Memory B cell (primary cell): Measurements from ENCODE around the gene FXYD3.
"Not testable (repeated sequence)": the region's sequence is repeated elsewhere in the genome, so short reads cannot be mapped to it uniquely, and the experiment has no call there.

Experiments
- ATAC-seq: fragments of 150-1000 bp; cut with Tn5 transposase; 2 replicates; pipeline ENCODE4 v1.10.0; 2021; ENCODE audit warnings: low read depth, mild to moderate bottlenecking, moderate library complexity
- DNase-seq, 2 donors: peaks; one replicate each; pipeline ENCODE4 v3.0.0; 2022; ENCODE audit warnings: low spot score in 2 of 2
- H3K27ac Mint-ChIP-seq: one replicate; pipeline ENCODE4 v1.8.0; 2022; ENCODE audit warnings: mild to moderate bottlenecking, moderate library complexity, mixed read lengths
- H3K27me3 Mint-ChIP-seq: one replicate; pipeline ENCODE4 v1.8.0; 2022; ENCODE audit warnings: mixed read lengths
- H3K36me3 Mint-ChIP-seq: one replicate; pipeline ENCODE4 v1.8.0; 2022; ENCODE audit warnings: mild to moderate bottlenecking, mixed read lengths
- H3K4me1 Mint-ChIP-seq: one replicate; pipeline ENCODE4 v1.8.0; 2022; ENCODE audit warnings: mixed read lengths
- H3K4me3 Mint-ChIP-seq: one replicate; pipeline ENCODE4 v1.8.0; 2022; ENCODE audit warnings: mild to moderate bottlenecking, moderate library complexity, mixed read lengths
- H3K9me3 Mint-ChIP-seq: one replicate; pipeline ENCODE4 v1.8.0; 2022; ENCODE audit warnings: mixed read lengths

The FXYD3 gene

DNA sequence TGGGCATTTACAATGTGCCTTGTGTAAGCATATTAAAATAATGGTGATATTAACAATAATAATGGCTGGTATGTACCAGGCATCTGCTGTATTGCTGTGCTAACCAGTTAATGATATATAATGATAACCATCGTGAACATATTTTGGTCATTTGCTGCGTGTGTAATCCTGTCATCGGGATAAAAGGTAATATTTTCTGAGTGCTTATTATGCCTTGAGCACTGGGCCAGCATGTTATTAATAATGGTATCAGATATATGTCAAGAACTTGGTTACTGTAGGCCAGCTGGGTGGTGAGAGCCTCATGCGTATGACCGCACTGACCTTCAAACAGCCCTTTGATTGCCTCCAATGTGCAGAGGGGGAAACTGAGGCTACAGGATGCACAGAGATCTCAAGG lies 22.2 kb upstream of the FXYD3 start:
- Mint-ChIP-seq H3K4me3 (no peak overlapping the region), H3K27ac (no peak overlapping the region), H3K9me3 (no peaks in the 10 kb centered on the region), H3K4me1 (no peaks in the 10 kb centered on the region), H3K36me3 (no peaks in the 10 kb centered on the region), H3K27me3 (peaks cover 3% of the 10 kb centered on the region)
- ATAC-seq = no peak
- no peak for DNase-seq

DNA sequence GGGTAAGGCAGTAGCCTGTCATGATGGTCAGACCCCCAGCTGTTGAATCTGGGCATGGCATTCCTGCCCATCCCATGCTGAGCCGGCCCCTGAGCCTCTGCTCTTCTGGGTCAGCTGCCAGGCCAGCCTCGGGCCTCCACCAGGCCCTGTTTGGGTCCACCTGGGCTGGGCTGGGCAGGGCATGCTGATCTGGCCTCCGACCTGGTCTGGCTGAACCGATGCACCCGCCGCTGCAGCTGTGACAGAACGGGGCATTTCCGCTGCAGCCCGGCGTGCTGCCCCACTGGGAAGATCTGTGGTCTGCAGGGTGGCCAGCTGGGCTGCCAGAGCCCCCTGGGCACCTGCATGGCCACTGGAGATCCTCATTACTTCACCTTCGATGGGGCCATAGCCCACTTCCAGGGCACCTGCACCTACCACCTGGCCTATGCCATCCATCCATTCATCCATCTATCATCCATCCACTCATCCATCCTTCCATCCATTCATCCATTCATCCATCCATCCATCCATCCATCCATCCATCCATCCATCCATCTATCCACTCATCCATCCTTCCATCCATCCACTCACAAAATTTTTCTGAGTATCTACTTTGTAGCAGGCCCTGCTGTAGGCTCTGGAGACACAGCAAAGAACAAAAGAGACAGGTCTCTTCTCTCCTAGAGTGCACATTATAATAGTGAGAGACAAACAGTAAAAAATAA lies 21.5 kb upstream of the FXYD3 start:
- no peak for DNase-seq
- no peaks in the 10 kb centered on the region for H3K9me3 Mint-ChIP-seq
- H3K27ac Mint-ChIP-seq = no peak overlapping the region
- H3K27me3 Mint-ChIP-seq = peaks cover 3% of the 10 kb centered on the region
- H3K4me3 Mint-ChIP-seq = no peak overlapping the region
- no peaks in the 10 kb centered on the region for H3K36me3 Mint-ChIP-seq
- ATAC-seq = no peak
- no peaks in the 10 kb centered on the region for H3K4me1 Mint-ChIP-seq

DNA sequence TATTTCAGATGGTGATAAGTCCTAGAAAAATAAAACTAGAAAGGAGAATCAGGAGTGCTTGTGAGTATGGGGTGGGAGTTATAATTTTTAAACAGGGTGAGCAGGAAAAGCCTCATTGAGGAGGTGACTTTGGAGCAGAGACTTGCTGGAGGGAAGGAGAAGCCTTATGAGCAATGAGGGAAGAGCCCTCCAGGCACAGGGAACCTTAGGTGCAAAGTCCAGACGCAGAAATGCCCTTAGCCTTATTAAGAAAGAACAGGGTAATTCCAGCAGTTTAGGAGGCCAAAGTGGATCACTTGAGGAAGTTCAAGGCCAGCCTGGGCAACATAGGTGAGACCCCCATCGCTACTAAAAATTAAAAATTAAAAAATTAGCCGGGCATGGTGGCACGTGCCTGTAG lies 21.0 kb upstream of the FXYD3 start:
- no peaks in the 10 kb centered on the region for H3K36me3 Mint-ChIP-seq
- ATAC-seq (no peak), DNase-seq (no peak)
- H3K9me3 Mint-ChIP-seq = no peaks in the 10 kb centered on the region
- no peak overlapping the region for H3K4me3 Mint-ChIP-seq
- no peaks in the 10 kb centered on the region for H3K4me1 Mint-ChIP-seq
- peaks cover 3% of the 10 kb centered on the region for H3K27me3 Mint-ChIP-seq
- H3K27ac Mint-ChIP-seq = no peak overlapping the region

DNA sequence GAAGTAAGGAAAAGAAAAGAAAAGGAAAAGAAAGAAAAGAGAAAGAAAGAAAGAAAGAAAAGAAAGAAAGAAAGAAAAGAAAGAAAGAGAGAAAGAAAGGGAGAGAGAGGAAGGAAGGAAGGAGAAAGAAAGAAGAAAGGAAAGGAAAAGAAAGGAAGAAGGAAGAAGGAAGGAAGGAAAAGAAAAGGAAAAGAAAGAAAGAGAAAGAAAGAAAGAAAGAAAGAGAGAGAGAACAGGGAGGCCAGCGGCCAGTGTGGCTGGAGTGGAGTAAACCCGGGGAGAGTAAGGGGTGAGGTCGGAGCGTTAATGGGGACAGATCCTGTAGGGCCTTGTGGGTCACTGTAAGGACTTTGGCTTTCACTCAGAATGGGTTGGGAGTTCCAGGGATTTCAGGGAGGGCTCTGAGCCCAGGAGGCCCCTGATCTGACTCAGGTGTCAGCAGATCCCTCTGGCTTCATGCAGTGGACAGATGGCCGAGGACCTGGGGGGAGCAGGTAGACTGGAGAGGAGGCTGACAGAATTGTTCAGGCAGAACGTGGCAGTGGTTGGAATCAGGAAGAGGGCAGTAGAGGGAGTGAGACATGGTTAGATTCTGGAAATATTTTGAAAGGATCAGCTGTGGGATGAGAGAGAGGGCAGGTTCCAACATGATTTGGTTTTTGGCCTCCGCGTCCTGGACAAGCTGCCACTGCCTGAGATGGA lies 19.8 kb upstream of the FXYD3 start:
- no peaks in the 10 kb centered on the region for H3K4me1 Mint-ChIP-seq
- H3K27ac Mint-ChIP-seq = no peak overlapping the region
- ATAC-seq (no peak), DNase-seq (no peak)
- peaks cover 3% of the 10 kb centered on the region for H3K27me3 Mint-ChIP-seq
- H3K4me3 Mint-ChIP-seq = no peak overlapping the region
- no peaks in the 10 kb centered on the region for H3K36me3 Mint-ChIP-seq
- no peaks in the 10 kb centered on the region for H3K9me3 Mint-ChIP-seq

DNA sequence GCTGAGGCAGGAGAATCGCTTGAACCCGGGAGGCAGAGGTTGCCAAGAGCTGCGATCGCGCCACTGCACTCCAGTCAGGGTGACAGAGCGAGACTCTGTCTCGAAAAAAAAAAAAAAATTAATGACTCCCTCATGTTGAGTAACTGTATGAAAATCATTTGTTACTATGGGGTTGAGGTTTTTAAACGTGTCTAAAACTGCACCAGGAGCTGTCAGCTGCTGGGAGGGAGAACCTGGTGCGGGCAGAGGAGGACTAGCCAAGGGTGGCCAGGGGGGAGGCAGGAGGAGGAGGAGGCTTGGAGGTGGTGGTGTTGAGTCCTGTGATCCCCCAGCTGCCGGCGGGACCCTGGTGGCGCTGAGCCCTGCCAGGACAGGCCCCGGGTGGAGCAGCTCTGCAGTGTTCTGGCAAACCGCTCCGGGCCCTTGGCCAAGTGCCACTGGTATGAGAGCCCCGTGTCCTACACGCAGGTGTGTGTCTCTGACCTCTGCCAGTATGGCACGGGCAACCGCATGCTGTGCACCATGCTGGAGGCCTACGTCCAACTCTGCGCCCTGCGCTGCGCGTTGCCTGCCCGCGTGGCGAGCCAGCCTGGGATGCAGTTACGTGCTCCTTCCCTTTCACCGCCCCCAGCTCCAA lies 17.1 kb upstream of the FXYD3 start:
- Mint-ChIP-seq H3K4me1 (no peaks in the 10 kb centered on the region), H3K36me3 (no peaks in the 10 kb centered on the region), H3K9me3 (no peaks in the 10 kb centered on the region), H3K4me3 (no peak overlapping the region), H3K27me3 (peaks cover 3% of the 10 kb centered on the region), H3K27ac (no peak overlapping the region)
- ATAC-seq (no peak), DNase-seq (no peak)

DNA sequence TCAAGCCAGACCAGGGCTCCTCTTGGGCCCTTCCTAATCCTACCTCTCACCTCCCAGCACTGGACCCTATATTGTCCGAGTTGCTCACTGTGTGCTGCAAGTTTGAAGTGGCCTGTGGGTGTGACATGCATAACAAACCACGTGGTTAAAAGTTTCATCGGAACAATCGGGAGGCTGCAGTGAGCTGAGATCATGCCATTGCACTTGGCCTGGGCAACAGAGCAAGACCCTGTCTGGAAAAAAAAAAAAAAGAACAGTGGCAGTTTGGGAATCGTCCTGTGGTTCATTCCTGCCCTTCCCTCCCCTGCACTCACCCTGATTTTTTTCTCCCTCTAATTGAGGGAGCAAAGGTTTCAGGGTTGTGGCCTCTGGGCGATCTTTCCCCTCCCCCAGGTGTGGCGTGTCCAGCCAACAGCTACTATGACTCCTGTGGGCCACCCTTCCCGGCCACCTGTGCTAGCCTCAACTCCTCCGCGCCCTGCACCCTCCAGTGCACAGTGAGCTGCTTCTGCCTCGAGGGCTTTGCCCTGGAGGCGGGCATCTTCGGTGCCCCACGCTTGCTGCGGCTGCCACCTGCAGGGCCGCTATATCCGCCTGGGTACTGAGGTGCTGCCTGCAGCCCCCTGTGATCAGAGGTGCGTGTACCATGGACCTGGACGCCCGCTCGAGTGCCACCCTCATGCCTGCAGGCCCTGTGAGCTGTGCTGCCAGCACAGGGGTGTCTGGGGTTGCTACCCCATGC lies 16.3 kb upstream of the FXYD3 start:
- Mint-ChIP-seq H3K27me3 (peaks cover under 1% of the 10 kb centered on the region), H3K4me1 (no peaks in the 10 kb centered on the region), H3K9me3 (no peaks in the 10 kb centered on the region), H3K4me3 (no peak overlapping the region), H3K27ac (no peak overlapping the region), H3K36me3 (no peaks in the 10 kb centered on the region)
- no peak for DNase-seq
- ATAC-seq = no peak

DNA sequence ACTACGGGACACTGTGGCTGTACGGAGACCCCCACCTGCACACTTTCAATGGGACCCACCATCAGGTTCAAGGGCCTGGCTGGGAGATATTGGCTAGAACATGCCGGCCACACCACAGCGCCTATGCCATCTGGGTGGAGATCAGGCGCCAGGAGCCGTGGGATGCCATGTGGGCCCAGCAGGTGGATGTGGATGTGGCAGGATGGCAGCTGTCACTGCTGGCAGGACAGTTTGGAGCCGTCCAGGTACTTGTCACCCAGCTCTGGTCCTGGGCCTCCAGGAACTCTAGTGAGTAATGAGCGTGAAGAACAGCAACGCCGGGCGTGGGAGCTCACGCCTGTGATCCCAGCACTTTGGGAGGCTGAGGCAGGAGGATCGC lies 15.7 kb upstream of the FXYD3 start:
- ATAC-seq = no peak
- Mint-ChIP-seq H3K27me3 (no peaks in the 10 kb centered on the region), H3K4me1 (no peaks in the 10 kb centered on the region), H3K9me3 (no peaks in the 10 kb centered on the region), H3K27ac (no peak overlapping the region), H3K4me3 (no peak overlapping the region), H3K36me3 (no peaks in the 10 kb centered on the region)
- DNase-seq = no peak

DNA sequence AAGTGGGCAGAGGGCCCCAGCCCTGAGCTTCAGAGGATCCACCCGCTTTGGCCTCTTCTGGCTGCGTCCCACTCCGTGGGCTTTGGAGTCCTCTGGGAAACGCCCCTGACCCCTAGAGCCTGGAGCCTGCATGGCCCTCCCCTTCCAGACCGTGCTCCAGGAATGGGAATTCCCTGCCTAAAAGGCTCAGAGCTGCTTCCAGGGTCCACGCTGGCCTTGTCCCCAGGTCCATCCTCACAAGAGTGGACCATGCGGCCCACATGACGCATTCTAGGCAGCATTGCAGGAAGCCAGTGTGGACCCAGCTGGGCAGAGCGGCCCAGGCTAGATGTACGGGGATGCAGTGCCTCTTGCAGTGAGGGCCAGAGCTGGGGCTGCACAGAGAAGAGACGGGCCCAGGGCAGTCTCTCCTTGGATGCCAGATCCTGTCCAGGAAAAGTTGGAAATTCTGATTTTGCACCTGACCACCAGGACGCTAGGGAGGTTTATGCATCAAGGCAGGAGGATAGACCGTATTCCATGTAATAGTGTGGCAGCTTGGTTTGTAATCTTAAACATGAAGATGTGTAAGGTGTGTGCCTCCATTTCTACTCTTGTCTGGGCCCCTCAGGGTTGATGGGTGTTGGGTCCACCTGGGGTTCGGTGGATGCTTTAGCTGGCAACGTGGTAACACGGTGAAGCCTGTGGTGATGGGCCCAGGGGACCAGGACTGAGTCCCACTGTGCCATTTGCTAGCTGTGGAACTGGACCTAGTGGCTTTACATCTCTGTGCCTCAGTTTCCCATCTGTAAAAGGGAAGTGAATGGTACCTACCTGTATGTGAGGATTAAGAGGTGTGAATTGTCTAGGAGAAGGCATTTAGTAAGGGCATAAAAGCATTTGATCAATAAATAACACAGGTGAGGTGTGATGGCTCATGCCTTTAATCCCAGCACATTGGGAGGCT lies 14.8 kb upstream of the FXYD3 start:
- H3K36me3 Mint-ChIP-seq = no peaks in the 10 kb centered on the region
- ATAC-seq = no peak
- no peak overlapping the region for H3K4me3 Mint-ChIP-seq
- no peak overlapping the region for H3K27ac Mint-ChIP-seq
- H3K27me3 Mint-ChIP-seq = no peaks in the 10 kb centered on the region
- no peaks in the 10 kb centered on the region for H3K4me1 Mint-ChIP-seq
- H3K9me3 Mint-ChIP-seq = no peaks in the 10 kb centered on the region
- no peak for DNase-seq

DNA sequence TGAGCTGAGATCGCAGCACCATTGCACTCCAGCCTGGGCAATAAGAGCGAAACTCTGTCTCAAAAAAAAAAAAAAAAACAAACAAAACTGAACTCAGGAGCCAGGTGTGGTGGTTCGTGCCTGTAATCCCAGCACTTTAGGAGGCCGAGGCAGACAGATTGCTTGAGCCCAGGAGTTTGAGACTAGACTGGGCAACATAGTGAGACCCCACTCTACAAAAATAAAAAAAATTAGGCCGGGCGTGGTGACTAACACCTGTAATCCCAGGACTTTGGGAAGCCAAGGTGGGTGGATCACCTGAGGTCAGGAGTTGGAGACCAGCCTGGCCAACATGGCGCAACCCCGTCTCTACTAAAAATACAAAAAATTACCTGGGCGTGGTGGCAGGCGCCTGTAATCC lies 13.7 kb upstream of the FXYD3 start:
- not testable (repeated sequence) for H3K4me3 Mint-ChIP-seq, H3K27me3 Mint-ChIP-seq, H3K9me3 Mint-ChIP-seq, ATAC-seq, H3K27ac Mint-ChIP-seq, DNase-seq, H3K4me1 Mint-ChIP-seq, H3K36me3 Mint-ChIP-seq

DNA sequence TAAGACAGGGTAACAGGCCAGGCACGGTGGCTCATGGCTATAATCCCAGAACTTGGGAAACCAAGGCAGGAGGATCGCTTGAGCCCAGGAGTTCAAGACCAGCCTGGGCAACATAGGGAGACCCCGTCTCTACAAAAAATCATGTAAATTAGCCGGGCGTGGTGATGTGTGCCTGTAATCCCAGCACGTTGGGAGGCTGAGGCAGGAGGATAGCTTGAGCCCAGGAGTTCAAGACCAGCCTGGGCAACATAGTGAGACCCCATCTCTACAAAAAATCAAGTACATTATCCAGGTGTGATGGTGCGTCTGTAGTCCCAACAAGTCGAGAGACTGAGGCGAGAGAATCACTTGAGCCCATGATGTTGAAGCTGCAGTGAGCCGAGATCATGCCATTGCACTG lies 12.0 kb upstream of the FXYD3 start:
- ATAC-seq, DNase-seq, H3K4me3 Mint-ChIP-seq, H3K27ac Mint-ChIP-seq, H3K9me3 Mint-ChIP-seq, H3K36me3 Mint-ChIP-seq, H3K4me1 Mint-ChIP-seq, H3K27me3 Mint-ChIP-seq: not testable (repeated sequence)

DNA sequence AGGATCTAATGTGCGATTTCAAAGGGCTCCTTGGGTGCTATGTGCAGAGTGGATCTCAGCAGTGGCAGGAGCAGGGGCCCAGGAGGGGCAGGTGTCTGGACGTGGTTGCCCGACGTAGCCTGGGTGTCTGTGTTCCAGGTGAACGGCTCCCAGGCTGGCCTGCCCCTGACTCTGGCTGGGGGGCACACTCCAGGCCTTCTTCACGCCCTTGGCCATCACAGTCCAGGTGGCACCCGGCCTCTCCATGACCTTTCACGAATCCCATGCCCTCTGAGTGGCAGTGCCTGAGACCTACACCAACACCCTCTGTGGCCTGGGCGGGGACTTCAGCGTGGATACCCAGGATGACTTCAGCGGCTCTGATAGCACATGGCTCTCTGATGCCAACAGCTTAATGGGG lies 11.3 kb upstream of the FXYD3 start:
- no peaks in the 10 kb centered on the region for H3K36me3 Mint-ChIP-seq
- H3K4me1 Mint-ChIP-seq = no peaks in the 10 kb centered on the region
- no peak overlapping the region for H3K4me3 Mint-ChIP-seq
- no peak overlapping the region for H3K27ac Mint-ChIP-seq
- no peak for ATAC-seq
- H3K9me3 Mint-ChIP-seq = no peaks in the 10 kb centered on the region
- no peaks in the 10 kb centered on the region for H3K27me3 Mint-ChIP-seq
- DNase-seq = no peak

DNA sequence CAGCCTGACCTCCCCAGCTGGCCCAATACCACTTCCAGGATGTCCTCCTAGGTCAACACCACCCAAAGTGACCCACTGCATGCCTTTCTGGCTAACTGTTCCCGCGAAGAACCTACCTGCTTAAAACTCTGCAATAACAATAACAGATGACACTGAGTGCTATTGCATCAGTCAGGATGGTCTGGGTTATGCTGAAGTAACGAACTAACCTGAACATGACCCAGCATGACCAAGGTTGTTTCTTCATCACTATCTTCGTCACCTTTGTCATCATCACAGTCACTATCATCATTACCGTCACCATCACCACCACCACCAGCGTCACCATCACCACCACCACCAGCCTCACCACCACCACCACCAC lies 10.6 kb upstream of the FXYD3 start:
- Mint-ChIP-seq H3K27me3 (no peaks in the 10 kb centered on the region), H3K27ac (no peak overlapping the region), H3K4me1 (no peaks in the 10 kb centered on the region), H3K4me3 (no peak overlapping the region), H3K9me3 (no peaks in the 10 kb centered on the region), H3K36me3 (no peaks in the 10 kb centered on the region)
- DNase-seq (no peak), ATAC-seq (no peak)

DNA sequence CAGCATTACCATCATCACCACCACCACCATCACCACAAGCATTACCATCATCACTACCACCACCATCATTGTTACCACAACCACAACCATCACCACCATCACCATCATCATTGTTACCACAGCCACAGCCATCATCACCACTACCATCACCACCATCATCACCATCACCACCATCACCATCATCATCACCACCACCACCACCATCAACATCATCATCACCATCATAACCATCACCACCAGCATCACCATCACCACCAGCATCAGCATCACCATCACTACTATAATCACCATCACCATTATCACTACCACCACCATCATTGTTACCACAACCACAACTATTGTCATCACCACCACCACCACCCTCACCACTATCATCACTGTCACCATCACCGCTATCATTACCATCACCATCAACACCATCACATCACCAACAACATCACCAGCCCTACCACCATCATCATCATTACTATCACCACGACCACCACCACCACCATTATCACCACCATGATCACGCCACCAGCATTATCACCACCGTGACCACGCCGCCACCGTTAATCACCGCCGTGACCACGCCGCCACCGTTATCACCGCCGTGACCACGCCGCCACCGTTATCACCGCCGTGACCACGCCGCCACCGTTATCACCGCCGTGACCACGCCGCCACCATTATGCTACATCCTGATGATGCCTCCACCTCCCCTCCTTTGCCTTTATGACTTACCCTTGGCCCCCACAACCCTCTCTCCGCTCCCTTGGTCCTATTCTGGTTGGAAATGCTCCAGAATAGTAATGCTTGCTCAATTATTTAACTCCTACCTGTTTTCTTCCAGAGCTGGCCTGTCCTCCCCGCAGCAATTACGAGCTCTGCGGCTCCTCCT lies 10.0 kb upstream of the FXYD3 start:
- Mint-ChIP-seq H3K27ac (no peak overlapping the region), H3K27me3 (peaks cover 1% of the 10 kb centered on the region), H3K4me3 (no peak overlapping the region), H3K36me3 (no peaks in the 10 kb centered on the region), H3K4me1 (no peaks in the 10 kb centered on the region), H3K9me3 (no peaks in the 10 kb centered on the region)
- no peak for DNase-seq
- no peak for ATAC-seq
